OCI-LY3 (cell line): ENCODE measurements around the gene NDUFS6.

ENCODE experiments used
- H2AFZ ChIP-seq: fragments of 200-600, 300-600 bp; shearing (Covaris generic); 2 replicates; pipeline ENCODE4 v1.6.0; 2014; ENCODE audit warnings: antibody characterized with exemption, low read depth, low read length
- H3K27ac ChIP-seq: fragments of 200-600, 300-600 bp; sonication (generic); 2 replicates; pipeline ENCODE4 v1.5.1; 2014; ENCODE audit warnings: mild to moderate bottlenecking, low read length, moderate library complexity, mixed read lengths
- H3K27me3 ChIP-seq: fragments of 200-600, 300-600 bp; sonication (generic); 2 replicates; pipeline ENCODE4 v1.6.1; 2014; ENCODE audit warnings: low read depth, low read length, mixed read lengths
- H3K36me3 ChIP-seq: fragments of 200-600, 300-600 bp; sonication (generic); replicated peaks from 2 replicates; pipeline ENCODE3; 2014; ENCODE audit warnings: low read depth, low read length, mixed read lengths
- H3K4me1 ChIP-seq: fragments of 300-600, 200-600 bp; sonication (generic); 2 replicates; pipeline ENCODE4 v1.6.1; 2014; ENCODE audit warnings: low read length, mixed read lengths
- H3K4me2 ChIP-seq: fragments of 200-600, 300-600 bp; sonication (generic); 2 replicates; pipeline ENCODE4 v1.6.1; 2014; ENCODE audit warnings: low read length, mixed read lengths
- H3K4me3 ChIP-seq: fragments of 300-600, 200-600 bp; sonication (generic); 2 replicates; pipeline ENCODE4 v1.5.1; 2014; ENCODE audit warnings: antibody characterized with exemption, mild to moderate bottlenecking, low read length, moderate library complexity
- H3K79me2 ChIP-seq: fragments of 300-600, 200-600 bp; shearing (Covaris generic); 2 replicates; pipeline ENCODE4 v1.6.1; 2014; ENCODE audit warnings: mild to moderate bottlenecking, low read length, mixed read lengths
- H3K9ac ChIP-seq: fragments of 300-600, 200-600 bp; shearing (Covaris generic); 2 replicates; pipeline ENCODE4 v1.6.0; 2014; ENCODE audit warnings: mild to moderate bottlenecking, low read length, moderate library complexity
- H3K9me3 ChIP-seq: fragments of 200-600, 300-600 bp; shearing (Covaris generic); 2 replicates; pipeline ENCODE4 v1.6.1; 2014; ENCODE audit warnings: low read length, mixed read lengths; ENCODE audit not compliant: insufficient read depth
- H4K20me1 ChIP-seq: fragments of 200-600, 300-600 bp; sonication (generic); 2 replicates; pipeline ENCODE4 v1.6.1; 2016; ENCODE audit warnings: low read length, mixed read lengths; ENCODE audit not compliant: insufficient read depth
- EZH2phosphoT487 ChIP-seq: fragments of 200-600 bp; shearing (Covaris generic); IDR thresholded peaks from 2 replicates; pipeline ENCODE4 v1.6.1; 2018; ENCODE audit warnings: antibody characterized with exemption, mixed run types, low read depth
- TF ChIP-seq, protein P1 (sequence below): fragments of 200-600, 300-600 bp; sonication (generic); IDR thresholded peaks from 2 replicates; pipeline ENCODE4 v1.5.1; 2014; ENCODE audit warnings: antibody characterized with exemption, low read length, low read depth

The NDUFS6 gene

DNA sequence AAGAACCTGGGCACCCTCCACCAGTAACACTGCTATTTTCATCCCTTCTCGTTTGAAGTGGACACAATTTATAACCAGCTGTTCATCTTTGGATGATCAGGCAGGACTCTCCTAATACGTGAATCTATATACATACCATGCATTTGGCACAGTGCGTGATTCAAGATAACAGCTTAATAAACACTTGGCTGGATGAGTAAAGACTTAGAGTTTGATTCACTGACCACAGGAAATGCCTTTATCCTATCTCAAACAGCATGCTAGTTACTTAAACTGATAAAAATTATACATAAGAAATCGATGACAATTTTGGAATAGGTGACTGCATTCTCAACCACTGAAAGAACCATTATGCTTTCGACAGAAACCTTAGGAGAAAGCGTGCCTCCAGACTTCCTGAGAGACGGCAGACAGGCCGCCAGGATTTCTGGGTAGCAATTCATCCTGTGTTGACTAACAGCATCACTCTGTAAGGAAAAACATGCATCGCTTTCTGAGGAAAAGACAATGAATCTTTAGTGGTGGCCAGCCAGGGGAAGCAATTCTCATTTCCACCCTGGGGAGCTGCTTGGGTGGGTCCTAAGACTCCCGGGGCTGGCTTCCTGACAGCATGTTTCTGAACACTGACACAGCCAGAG is 11.3 kb upstream of the NDUFS6 start:
- no peaks in the 10 kb centered on the region for H3K27me3 ChIP-seq
- peak overlapping the region; percentile 12; the same call in 1 of the 2 replicates for H3K4me2 ChIP-seq
- H3K4me3 ChIP-seq = no peak overlapping the region
- no peak overlapping the region for H3K27ac ChIP-seq
- TF ChIP-seq, protein P1, sequence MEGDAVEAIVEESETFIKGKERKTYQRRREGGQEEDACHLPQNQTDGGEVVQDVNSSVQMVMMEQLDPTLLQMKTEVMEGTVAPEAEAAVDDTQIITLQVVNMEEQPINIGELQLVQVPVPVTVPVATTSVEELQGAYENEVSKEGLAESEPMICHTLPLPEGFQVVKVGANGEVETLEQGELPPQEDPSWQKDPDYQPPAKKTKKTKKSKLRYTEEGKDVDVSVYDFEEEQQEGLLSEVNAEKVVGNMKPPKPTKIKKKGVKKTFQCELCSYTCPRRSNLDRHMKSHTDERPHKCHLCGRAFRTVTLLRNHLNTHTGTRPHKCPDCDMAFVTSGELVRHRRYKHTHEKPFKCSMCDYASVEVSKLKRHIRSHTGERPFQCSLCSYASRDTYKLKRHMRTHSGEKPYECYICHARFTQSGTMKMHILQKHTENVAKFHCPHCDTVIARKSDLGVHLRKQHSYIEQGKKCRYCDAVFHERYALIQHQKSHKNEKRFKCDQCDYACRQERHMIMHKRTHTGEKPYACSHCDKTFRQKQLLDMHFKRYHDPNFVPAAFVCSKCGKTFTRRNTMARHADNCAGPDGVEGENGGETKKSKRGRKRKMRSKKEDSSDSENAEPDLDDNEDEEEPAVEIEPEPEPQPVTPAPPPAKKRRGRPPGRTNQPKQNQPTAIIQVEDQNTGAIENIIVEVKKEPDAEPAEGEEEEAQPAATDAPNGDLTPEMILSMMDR = no peak
- no peak for TF ChIP-seq EZH2phosphoT487
- H3K4me1 ChIP-seq = peaks cover 24% of the 10 kb centered on the region
- no peaks in the 10 kb centered on the region for H3K79me2 ChIP-seq
- no peaks in the 10 kb centered on the region for H3K9me3 ChIP-seq
- H3K9ac ChIP-seq = no peak overlapping the region
- no peak overlapping the region for H2AFZ ChIP-seq
- no peaks in the 10 kb centered on the region for H4K20me1 ChIP-seq
- H3K36me3 ChIP-seq = no peaks in the 10 kb centered on the region

DNA sequence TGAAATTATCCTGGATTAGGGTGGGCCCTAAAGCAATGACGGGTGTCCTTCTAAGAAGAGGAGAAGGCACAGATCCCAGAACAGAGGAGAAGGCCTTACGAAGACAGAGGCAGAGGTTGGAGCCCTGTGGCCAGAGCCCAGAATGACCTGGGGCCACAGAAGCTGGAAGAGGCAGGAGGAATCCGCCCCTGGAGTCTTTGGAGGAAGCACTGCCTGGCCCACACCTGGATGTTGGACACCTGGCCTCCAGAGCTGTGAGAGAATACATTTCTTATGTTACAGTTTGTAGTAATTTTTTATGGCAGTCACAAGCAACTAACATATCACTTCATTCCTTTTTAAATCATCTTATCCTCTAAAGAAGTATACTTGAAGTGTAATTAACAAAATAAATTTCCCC is 10.0 kb upstream of the NDUFS6 start:
- Histone ChIP-seq H3K9me3 (no peaks in the 10 kb centered on the region), H3K27me3 (no peaks in the 10 kb centered on the region), H3K9ac (no peak overlapping the region), H3K27ac (no peak overlapping the region), H4K20me1 (no peaks in the 10 kb centered on the region), H3K36me3 (peaks cover 2% of the 10 kb centered on the region), H3K4me2 (no peak overlapping the region), H3K4me3 (no peak overlapping the region), H2AFZ (no peak overlapping the region), H3K79me2 (no peaks in the 10 kb centered on the region), H3K4me1 (peaks cover 24% of the 10 kb centered on the region)
- TF ChIP-seq, protein P1 = no peak
- TF ChIP-seq EZH2phosphoT487 = no peak

DNA sequence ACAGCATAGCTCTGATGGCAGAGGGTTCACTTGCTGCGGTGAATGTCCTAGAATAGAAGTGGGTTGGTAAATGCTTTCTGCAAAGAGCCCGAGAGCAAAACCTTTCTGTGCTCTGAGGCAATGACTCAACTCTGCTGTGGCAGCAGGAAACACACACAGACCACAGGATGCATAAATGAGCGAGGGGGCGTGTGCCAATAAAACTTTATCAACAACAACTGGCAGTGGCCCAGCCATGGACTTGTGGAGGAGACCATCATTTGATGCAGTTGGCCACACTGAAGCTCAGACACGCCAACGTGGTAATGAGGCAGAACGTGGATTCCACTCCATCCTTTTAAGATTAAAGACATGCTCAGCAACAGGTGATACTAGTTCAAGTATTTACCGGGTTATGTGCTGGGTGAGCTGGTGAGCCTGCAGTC is 8.4 kb upstream of the NDUFS6 start:
- Histone ChIP-seq H3K4me3 (peak overlapping the region; percentile 42), H3K4me2 (peak overlapping the region; percentile 48), H3K79me2 (peaks cover 4% of the 10 kb centered on the region), H2AFZ (peak overlapping the region; percentile 74), H3K9me3 (no peaks in the 10 kb centered on the region), H3K9ac (0 out of 2 replicates have a peak overlapping the region, but pooled peaks have one; percentile 6), H3K4me1 (peaks cover 24% of the 10 kb centered on the region), H3K27me3 (no peaks in the 10 kb centered on the region), H3K27ac (peak overlapping the region; percentile 72), H3K36me3 (peaks cover 5% of the 10 kb centered on the region), H4K20me1 (no peaks in the 10 kb centered on the region)
- TF ChIP-seq EZH2phosphoT487 = no peak
- TF ChIP-seq, protein P1 = no peak

DNA sequence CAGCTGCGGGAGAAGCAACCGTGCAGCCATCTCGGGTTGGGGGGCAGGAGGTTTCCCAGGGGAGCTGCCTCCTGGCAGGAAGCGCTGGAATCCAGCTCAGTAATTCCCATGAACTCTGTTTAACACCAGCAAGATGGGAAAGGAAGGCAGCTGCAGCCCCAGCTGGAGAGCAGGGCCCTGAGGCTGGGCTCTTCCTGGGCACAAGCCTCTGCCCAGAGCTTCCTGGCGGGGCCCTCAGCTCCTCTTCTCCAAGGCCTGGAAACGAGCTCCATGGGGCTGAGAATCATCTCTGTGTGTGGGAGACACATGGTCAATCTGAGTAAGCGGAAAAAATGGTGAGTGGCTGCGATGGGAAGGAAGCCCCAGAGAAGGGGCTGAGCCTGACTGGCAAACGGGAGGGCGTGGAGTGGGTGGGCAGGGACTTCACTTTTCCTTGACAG is 7.9 kb upstream of the NDUFS6 start:
- peaks cover 8% of the 10 kb centered on the region for H3K79me2 ChIP-seq
- no peak overlapping the region for H3K9ac ChIP-seq
- peak overlapping the region; percentile 72 for H3K27ac ChIP-seq
- peak overlapping the region; percentile 48; the same call in 1 of the 2 replicates for H2AFZ ChIP-seq
- no peak for TF ChIP-seq EZH2phosphoT487
- TF ChIP-seq, protein P1 = no peak
- no peaks in the 10 kb centered on the region for H3K27me3 ChIP-seq
- peak overlapping the region; percentile 48 for H3K4me2 ChIP-seq
- peaks cover 9% of the 10 kb centered on the region for H3K36me3 ChIP-seq
- no peaks in the 10 kb centered on the region for H3K9me3 ChIP-seq
- H3K4me1 ChIP-seq = peaks cover 24% of the 10 kb centered on the region
- H3K4me3 ChIP-seq = peak overlapping the region; percentile 42
- no peaks in the 10 kb centered on the region for H4K20me1 ChIP-seq
